GM18502 (cell line): ENCODE results near the gene BRMS1.
"Not testable (repeated sequence)": the region's sequence is repeated elsewhere in the genome, so short reads cannot be mapped to it uniquely, and the experiment has no call there.

Source experiments
- ATAC-seq: cut with Tn5 transposase; IDR thresholded peaks from one replicate; pipeline ENCODE4 v1.9.1; 2021; ENCODE audit warnings: mild to moderate bottlenecking; ENCODE audit not compliant: unreplicated experiment, poor library complexity

The BRMS1 gene

GRCh38 chr11:66363805-66364535, 19.1 kb upstream of the BRMS1 start:
- no peak for ATAC-seq

DNA sequence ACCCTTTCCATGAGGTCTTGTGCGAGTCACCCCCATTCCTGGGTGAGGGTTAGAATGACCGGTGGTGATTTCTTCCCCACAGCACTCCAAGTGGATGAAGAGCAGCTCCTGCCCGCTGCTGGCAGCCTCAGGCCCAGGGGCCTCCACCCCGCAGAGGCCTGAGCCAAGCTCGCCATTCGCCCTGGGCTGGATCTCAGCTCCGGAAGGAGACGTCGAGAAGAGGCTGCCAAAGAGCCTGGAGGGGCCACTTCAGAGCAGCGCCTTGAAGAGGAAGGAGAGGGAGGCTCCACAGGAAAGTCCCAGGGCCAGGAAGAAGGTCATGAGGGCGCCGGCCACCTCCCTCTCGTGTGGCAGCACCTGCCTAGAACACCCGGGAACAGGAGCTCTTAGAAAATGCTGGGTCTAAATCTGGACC, 18.3 kb upstream of the BRMS1 start:
- ATAC-seq, result no peak

- ATAC-seq, result no peak
Measured at GRCh38 chr11:66362481-66363147, 17.7 kb upstream of the BRMS1 start.

DNA sequence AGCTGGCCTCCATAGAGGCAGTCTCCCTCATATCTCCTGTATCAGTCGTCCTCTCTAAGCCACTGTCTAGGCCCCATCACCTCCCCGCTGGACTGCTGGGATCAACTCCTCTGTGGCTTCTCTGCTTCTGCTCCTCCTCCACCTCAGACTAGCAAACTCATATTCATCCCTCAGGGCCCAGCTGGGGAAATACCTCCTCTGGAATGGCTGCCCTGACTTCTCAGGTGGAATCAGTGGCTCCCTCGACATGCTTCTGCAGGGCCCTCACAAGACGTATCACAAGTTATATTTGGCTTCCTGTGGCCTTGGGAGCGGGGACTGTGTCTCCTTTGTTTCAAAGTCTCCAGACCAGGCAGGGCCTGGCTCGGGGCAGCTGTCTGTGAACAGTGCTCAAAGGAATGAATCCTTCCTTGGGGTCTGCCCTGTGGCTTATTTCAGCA, 16.6 kb upstream of the BRMS1 start:
- ATAC-seq, result no peak

DNA sequence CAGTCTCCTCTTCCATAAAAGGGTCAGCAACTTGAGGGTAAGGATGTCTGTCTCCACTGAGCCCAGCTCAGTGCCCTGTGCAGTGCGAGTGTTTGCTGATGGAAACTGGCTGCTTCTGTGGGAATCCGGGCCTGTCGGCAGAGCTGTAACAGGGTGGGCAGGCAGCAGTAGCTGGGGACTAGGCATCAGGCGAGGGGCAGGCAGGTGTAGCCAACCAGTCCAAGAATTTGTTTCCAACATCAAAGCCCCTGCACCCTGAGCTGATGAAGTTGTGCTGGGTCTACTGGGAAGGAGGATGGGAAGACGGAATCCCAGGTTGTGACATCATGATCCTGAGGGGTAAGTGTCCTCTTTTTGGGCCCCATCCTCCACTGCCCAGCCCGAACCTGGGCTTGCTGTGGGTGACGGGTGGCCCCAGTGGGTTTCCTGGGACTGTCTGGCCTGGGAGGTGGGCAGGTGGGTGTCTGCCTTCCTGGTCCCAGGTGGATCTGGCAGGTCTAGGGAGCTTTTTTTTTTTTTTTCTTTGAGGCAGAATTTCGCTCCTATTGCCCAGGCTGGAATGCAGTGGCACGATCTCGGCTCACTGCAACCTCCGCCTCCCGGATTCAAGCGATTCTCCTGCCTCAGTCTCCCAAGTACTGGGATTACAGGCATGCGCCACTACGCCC, 15.6 kb upstream of the BRMS1 start:
- ATAC-seq, result no peak

GRCh38 chr11:66359662-66360087, 14.8 kb upstream of the BRMS1 start:
- no peak for ATAC-seq

DNA sequence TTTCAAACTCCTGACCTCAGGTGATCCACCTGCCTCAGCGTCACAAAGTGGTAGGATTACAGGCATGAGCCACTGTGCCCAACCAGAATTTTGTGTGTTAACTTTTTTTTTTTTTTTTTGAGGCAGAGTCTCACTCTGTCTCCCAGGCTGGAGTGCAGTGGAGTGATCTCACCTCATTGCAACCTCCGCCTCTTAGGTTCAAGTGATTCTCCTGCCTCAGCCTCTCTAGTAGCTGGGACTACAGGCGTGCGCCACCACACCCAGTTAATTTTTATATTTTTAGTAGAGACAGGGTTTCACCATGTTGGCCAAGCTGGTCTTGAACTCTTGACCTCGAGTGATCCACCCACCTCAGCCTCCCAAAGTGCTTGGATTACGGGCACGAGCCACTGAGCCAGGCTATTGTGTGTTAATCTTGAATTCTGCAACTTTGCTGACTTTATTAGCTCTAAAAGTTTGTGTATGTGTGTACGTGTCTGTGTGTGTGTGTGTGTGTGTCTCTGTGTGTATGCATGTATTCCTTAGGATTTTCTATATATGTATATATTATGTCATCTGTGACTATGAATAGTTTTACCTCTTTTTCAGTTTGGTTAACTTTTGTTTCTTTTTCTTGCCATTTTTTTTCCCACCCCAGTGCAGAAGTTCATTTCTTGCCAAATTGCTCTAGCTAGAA, 5.8 kb upstream of the BRMS1 start:
- ATAC-seq, result not testable (repeated sequence)

DNA sequence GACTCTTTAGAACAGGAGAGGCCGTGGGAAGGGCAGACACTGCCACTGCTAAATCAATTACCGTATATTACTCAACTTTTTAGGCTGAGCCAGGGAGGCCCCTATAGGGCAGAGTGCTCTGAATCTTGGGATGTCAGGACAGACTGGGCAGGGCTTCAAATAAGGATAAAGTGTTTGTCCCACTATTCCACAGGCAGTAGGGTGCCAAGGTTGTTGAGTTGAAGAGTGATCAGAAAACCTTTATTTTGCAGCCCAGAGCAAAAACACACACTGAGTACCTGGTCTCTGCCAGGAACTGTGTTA, 4.1 kb upstream of the BRMS1 start:
- no peak for ATAC-seq

- ATAC-seq, result no peak
Measured at GRCh38 chr11:66347425-66348276, 2.7 kb upstream of the BRMS1 start, which contains the start of gene B4GAT1. Gene B4GAT1 (minus strand): TSS chr11:66347629. CDS start chr11:66347545, 84 bp downstream.

- ATAC-seq, result no peak
Measured at GRCh38 chr11:66346476-66347424, 1.8 kb upstream of the BRMS1 start.

DNA sequence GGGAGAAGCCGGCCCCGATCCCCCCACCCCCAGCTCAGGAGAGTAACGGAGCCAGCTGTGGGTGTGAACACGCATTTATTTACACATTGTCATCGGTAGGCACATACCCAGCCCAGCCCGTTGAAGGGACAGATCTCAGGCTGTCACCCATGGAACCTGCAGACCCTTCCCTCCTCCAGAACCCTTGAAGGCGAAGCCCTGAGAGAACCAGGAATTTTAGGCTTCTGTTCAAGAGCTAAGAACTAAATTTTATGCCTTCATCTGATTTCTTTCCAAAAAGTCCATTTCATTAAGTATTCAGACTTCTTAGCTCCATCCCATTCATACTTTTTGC, 379 bp upstream of the BRMS1 start:
- peak; percentile 15 for ATAC-seq

DNA sequence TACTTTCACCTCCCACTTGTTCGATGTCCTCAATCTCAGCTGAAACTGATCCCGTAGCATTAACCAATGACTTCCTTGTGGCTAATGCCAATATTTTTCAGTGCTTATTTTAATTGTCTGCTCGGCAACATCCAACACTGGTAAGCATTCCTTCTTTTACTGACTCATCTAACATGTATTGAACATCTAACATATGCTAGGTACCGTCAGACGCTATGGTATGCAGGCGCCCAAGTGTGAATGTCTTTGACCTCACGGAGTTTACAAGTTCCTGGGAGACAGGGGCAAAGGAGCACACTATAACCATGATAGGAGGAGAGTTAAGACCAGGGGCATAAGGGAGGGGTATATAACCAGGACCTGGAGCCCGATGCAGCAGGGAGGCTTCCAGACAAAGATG, 1.7 kb downstream of the BRMS1 start:
- no peak for ATAC-seq

- no peak for ATAC-seq
Measured at GRCh38 chr11:66341502-66342126, 3.3 kb downstream of the BRMS1 start.

- ATAC-seq, result no peak
Measured at GRCh38 chr11:66340596-66341501, 4.1 kb downstream of the BRMS1 start.

GRCh38 chr11:66339686-66340483, 5.0 kb downstream of the BRMS1 start:
- ATAC-seq, result no peak

GRCh38 chr11:66339162-66339675, 5.7 kb downstream of the BRMS1 start:
- ATAC-seq, result no peak
